Activated CD4-positive, alpha-beta T cell treated with anti-CD3 and anti-CD28 coated beads for 36 hours (primary cell): ENCODE data around the gene PISD. TPM values are rescaled to one million over a fixed set of nuclear protein-coding genes. Genes with fewer than 3 reads are reported as not detected.
"Not testable (repeated sequence)": the region's sequence is repeated elsewhere in the genome, so short reads cannot be mapped to it uniquely, and the experiment has no call there.

ENCODE experiments used
- ATAC-seq: fragments of 200-7000 bp; cut with Tn5 transposase; one replicate; pipeline ENCODE4 v1.10.0; 2021; ENCODE audit warnings: mild to moderate bottlenecking, moderate library complexity
- CTCF ChIA-PET: fragments of 350-600 bp; sonication (Branson Sonifier 250); formaldehyde crosslinking; loops from one replicate; lab custom pipeline; 2021; ENCODE audit warnings: antibody characterized with exemption; lab: Charles Lee
- POLR2A ChIA-PET: fragments of 350-600 bp; sonication (Branson Sonifier 250); formaldehyde crosslinking; loops from one replicate; lab custom pipeline; 2021; ENCODE audit warnings: antibody characterized with exemption, inconsistent platforms; lab: Charles Lee
- DNase-seq: peaks from one replicate; pipeline ENCODE4 v3.0.0-alpha.2; 2020
- H3K27ac Mint-ChIP-seq: one replicate; pipeline ENCODE4 v1.8.0; 2021; ENCODE audit warnings: mixed read lengths
- H3K27me3 Mint-ChIP-seq: one replicate; pipeline ENCODE4 v1.8.0; 2021; ENCODE audit warnings: mixed read lengths
- H3K36me3 Mint-ChIP-seq: one replicate; pipeline ENCODE4 v1.8.0; 2021; ENCODE audit warnings: low read depth, mixed read lengths
- H3K4me1 Mint-ChIP-seq: one replicate; pipeline ENCODE4 v1.8.0; 2021; ENCODE audit warnings: mixed read lengths
- H3K4me3 Mint-ChIP-seq: one replicate; pipeline ENCODE4 v1.8.0; 2021; ENCODE audit warnings: mild to moderate bottlenecking, moderate library complexity, mixed read lengths
- H3K9me3 Mint-ChIP-seq: one replicate; pipeline ENCODE4 v1.8.0; 2021; ENCODE audit warnings: low read depth, mixed read lengths
- intact Hi-C, 2 experiments: fragments of 100-400 bp; cut with DNase I in 1 of 2; cut with micrococcal nuclease in 1 of 2; formaldehyde crosslinking; loops; one replicate each; pipeline versions ENCODE4 v1.14.2 to v1.15.1; 2022 to 2024; cut with DNase I, micrococcal nuclease
- total RNA-seq, 2 experiments: library from RNA; stranded (reverse); gene quantifications; one replicate each; pipeline ENCODE4 v1.2.3, GENCODE V29; 2021

The PISD gene
- total RNA-seq, 2 experiments from 2014 or later = 30.3 to 37.9 TPM

- H3K4me3 Mint-ChIP-seq = no peak overlapping the region
- no peaks in the 10 kb centered on the region for H3K9me3 Mint-ChIP-seq
- peaks cover 27% of the 10 kb centered on the region for H3K36me3 Mint-ChIP-seq
- H3K27me3 Mint-ChIP-seq = no peaks in the 10 kb centered on the region
- peak overlapping the region; percentile 47 for H3K27ac Mint-ChIP-seq
- peaks cover 7% of the 10 kb centered on the region for H3K4me1 Mint-ChIP-seq
- CTCF ChIA-PET = interaction anchor here (0.5 to 0.8 kb wide), 3 partner anchors 82 to 656 kb away, joined by 3 to 4 read pairs (median 3); no protein-coding TSS in a partner anchor
- intact Hi-C loops = no loop called here
- DNase-seq (no peak), ATAC-seq (no peak)
- POLR2A ChIA-PET = no interaction called here
These were observed 52.3 kb downstream of the PISD start for GRCh38 chr22:31609716-31610115.

GRCh38 chr22:31607696-31608095 is 54.3 kb downstream of the PISD start:
- H3K4me3 Mint-ChIP-seq = no peak overlapping the region
- CTCF ChIA-PET = interaction anchor here (0.5 kb wide), 1 partner anchor 13 kb away, joined by 3 read pairs; no protein-coding TSS in a partner anchor
- POLR2A ChIA-PET = no interaction called here
- no peak for DNase-seq
- no peaks in the 10 kb centered on the region for H3K9me3 Mint-ChIP-seq
- no peaks in the 10 kb centered on the region for H3K4me1 Mint-ChIP-seq
- no peak for ATAC-seq
- no peaks in the 10 kb centered on the region for H3K27me3 Mint-ChIP-seq
- H3K36me3 Mint-ChIP-seq = peaks cover 30% of the 10 kb centered on the region
- intact Hi-C loops = no loop called here
- H3K27ac Mint-ChIP-seq = no peak overlapping the region

DNA sequence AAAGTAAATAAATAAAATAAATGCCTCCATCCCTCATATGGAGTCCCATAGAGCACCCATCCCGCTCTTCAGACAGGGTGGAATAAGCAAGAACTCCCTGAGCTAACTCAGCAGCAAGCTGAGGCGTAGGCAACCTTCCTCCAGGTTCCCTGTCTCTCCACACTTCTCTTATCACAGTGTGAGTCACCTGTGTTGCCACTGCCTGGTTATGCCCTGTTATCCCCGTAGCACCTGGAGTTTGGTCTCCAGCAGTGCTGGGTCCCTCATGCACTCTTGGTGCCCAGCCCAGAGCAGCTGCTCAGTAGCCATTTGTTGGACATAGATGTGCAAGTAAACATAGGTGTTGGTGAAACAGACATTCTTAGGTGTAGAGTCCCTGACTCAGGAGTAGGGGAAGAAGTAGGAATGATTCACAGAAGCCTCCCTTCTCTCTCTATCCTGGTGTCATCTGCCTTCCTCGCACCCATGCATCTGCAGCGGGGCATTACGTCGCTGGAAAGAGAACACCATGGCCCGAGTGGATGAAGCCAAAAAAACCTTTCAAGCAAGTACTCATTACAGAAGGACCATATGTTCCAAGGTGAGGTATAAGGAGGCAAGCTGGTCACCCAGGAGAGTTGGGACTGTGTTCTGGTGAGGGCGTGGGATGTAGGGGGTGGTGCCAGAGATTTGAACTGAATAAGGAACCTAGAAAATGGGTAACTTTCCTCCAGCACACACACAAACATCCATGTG is 56.0 kb downstream of the PISD start:
- Mint-ChIP-seq H3K4me1 (no peaks in the 10 kb centered on the region), H3K36me3 (peaks cover 32% of the 10 kb centered on the region), H3K27ac (no peak overlapping the region), H3K27me3 (no peaks in the 10 kb centered on the region), H3K4me3 (no peak overlapping the region), H3K9me3 (no peaks in the 10 kb centered on the region)
- ATAC-seq (no peak), DNase-seq (no peak)
- intact Hi-C loops = no loop called here
- POLR2A ChIA-PET = no interaction called here
- CTCF ChIA-PET = no interaction called here

GRCh38 chr22:31604746-31605705 is 57.0 kb downstream of the PISD start:
- Mint-ChIP-seq H3K27me3 (no peaks in the 10 kb centered on the region), H3K4me1 (no peaks in the 10 kb centered on the region), H3K27ac (no peak overlapping the region), H3K9me3 (no peaks in the 10 kb centered on the region), H3K4me3 (no peak overlapping the region), H3K36me3 (peaks cover 37% of the 10 kb centered on the region)
- no peak for DNase-seq
- POLR2A ChIA-PET = no interaction called here
- no peak for ATAC-seq
- CTCF ChIA-PET = interaction anchor here (1.1 kb wide), 1 partner anchor 11 kb away, joined by 3 read pairs; no protein-coding TSS in a partner anchor
- intact Hi-C loops = no loop called here

- ChIA-PET CTCF (interaction anchor here (0.7 to 1.3 kb wide), 3 partner anchors 10 to 48 kb away, joined by 3 to 5 read pairs (median 3); no protein-coding TSS in a partner anchor), POLR2A (interaction anchor here (0.6 to 0.8 kb wide), 2 partner anchors 12 to 80 kb away, joined by 3 read pairs; no protein-coding TSS in a partner anchor)
- ATAC-seq (no peak), DNase-seq (no peak)
- Mint-ChIP-seq H3K36me3 (peaks cover 37% of the 10 kb centered on the region), H3K9me3 (no peaks in the 10 kb centered on the region), H3K27me3 (no peaks in the 10 kb centered on the region), H3K4me3 (no peak overlapping the region), H3K27ac (no peak overlapping the region), H3K4me1 (no peaks in the 10 kb centered on the region)
- intact Hi-C loops = no loop called here
These were observed 57.8 kb downstream of the PISD start for GRCh38 chr22:31604137-31604705.

DNA sequence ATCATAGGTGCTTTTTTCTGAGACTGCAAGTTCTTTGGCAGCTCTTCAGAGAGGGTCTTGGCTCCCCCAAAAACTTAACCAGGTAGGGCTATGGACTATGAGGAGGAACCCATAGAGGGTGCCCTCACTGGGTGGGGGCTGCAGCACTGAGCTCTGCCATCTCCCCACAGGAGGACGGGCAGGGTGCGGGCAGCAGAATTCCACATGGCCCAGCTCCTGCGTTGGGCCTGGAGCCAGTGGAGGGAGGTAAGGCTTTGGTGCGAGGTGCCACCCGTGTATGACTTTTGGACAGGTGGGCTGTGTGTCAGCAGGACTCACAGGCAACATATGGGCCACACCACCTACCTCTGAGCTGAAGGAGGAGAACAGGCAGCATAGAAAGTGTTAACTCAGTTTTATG is 58.4 kb downstream of the PISD start:
- ATAC-seq (no peak), DNase-seq (no peak)
- Mint-ChIP-seq H3K4me1 (no peaks in the 10 kb centered on the region), H3K27ac (no peak overlapping the region), H3K4me3 (no peak overlapping the region), H3K9me3 (no peaks in the 10 kb centered on the region), H3K36me3 (peaks cover 37% of the 10 kb centered on the region), H3K27me3 (no peaks in the 10 kb centered on the region)
- intact Hi-C loops = no loop called here
- ChIA-PET CTCF (interaction anchor here (0.7 to 1.3 kb wide), 2 partner anchors 18 to 47 kb away, joined by 3 to 5 read pairs; no protein-coding TSS in a partner anchor), POLR2A (interaction anchor here (0.6 to 0.8 kb wide), 2 partner anchors 12 to 14 kb away, joined by 3 read pairs; no protein-coding TSS in a partner anchor)

DNA sequence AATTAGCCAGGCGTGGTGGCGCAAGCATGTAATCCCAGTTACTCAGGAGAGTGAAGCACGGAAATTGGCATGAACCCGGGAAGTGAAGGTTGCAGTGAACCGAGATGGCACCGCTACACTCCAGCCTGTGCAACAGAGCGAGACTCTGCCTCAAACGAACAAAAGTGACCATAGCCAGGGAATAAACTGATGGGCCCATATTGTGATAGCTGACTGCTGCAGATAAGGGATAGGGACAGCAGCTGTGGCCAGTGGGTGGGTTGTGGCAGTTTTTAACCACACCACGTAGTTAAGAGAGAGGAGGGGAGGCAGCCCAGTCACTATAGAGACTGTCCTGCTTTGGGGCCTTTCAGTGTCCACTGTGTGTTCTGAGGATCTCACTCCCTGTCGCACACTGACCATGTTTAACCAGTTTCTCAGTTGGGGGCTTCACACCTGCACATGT is 58.9 kb downstream of the PISD start:
- DNase-seq (no peak), ATAC-seq (no peak)
- H3K27ac Mint-ChIP-seq = no peak overlapping the region
- ChIA-PET CTCF (interaction anchor here (1.3 kb wide), 1 partner anchor 47 kb away, joined by 5 read pairs; no protein-coding TSS in a partner anchor), POLR2A (interaction anchor here (0.6 to 0.8 kb wide), 2 partner anchors 13 to 15 kb away, joined by 3 read pairs; no protein-coding TSS in a partner anchor)
- peaks cover 35% of the 10 kb centered on the region for H3K36me3 Mint-ChIP-seq
- H3K27me3 Mint-ChIP-seq = no peaks in the 10 kb centered on the region
- intact Hi-C loops = no loop called here
- H3K4me3 Mint-ChIP-seq = no peak overlapping the region
- no peaks in the 10 kb centered on the region for H3K9me3 Mint-ChIP-seq
- no peaks in the 10 kb centered on the region for H3K4me1 Mint-ChIP-seq

- intact Hi-C loops = no loop called here
- CTCF ChIA-PET = no interaction called here
- POLR2A ChIA-PET = no interaction called here
These were observed 59.6 kb downstream of the PISD start for GRCh38 chr22:31602259-31602952.

GRCh38 chr22:31595271-31595670 is 66.7 kb downstream of the PISD start:
- Mint-ChIP-seq H3K9me3 (no peaks in the 10 kb centered on the region), H3K4me3 (no peak overlapping the region), H3K27ac (peak overlapping the region; percentile 12), H3K36me3 (peaks cover 20% of the 10 kb centered on the region), H3K4me1 (no peaks in the 10 kb centered on the region), H3K27me3 (no peaks in the 10 kb centered on the region)
- no peak for DNase-seq
- CTCF ChIA-PET = no interaction called here
- POLR2A ChIA-PET = no interaction called here
- intact Hi-C loops = no loop called here
- ATAC-seq = no peak

More at GRCh38 chr22:31602259-31602952, 59.6 kb downstream of the PISD start:
- Mint-ChIP-seq H3K4me1 (no peaks in the 10 kb centered on the region), H3K36me3 (peaks cover 38% of the 10 kb centered on the region), H3K9me3 (no peaks in the 10 kb centered on the region), H3K27me3 (no peaks in the 10 kb centered on the region), H3K4me3 (no peak overlapping the region), H3K27ac (no peak overlapping the region)
- no peak for DNase-seq
- no peak for ATAC-seq

DNA sequence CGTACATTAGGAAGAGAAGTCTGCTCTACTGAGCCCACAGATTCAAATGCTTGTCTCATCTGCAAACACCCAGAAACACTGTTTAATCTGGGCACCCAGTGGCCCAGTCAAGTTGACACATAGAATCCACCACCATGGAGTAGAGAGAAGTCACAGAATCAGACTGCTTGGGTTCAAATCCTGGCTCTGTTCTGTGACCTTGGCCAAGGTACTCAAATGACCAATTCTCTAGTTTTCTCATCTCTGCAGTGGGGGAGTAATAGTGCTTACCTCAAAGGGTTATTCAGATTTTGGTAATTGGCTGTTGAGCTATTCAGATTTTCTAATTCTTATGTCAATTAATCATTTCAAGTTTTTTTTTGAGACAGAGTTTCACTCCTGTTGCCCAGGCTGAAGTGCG is 71.9 kb downstream of the PISD start:
- H3K27me3 Mint-ChIP-seq, DNase-seq, H3K4me3 Mint-ChIP-seq, H3K9me3 Mint-ChIP-seq, POLR2A ChIA-PET, H3K27ac Mint-ChIP-seq, intact Hi-C loops, CTCF ChIA-PET: not testable (repeated sequence)
- peak; percentile 19 for ATAC-seq
- Mint-ChIP-seq H3K36me3 (peaks cover 41% of the 10 kb centered on the region), H3K4me1 (peaks cover 20% of the 10 kb centered on the region)
